22Rv1 (cell line): ENCODE results near the gene MAP3K9.

Source experiments
- H3K27ac ChIP-seq: fragments of 450-650 bp; 2 replicates; pipeline ENCODE4 v1.5.1; 2017
- ZFX ChIP-seq: fragments of 450-650 bp; IDR thresholded peaks from 2 replicates; pipeline ENCODE4 v1.6.1; 2017; ENCODE audit warnings: antibody characterized with exemption, borderline replicate concordance
- TF ChIP-seq, protein P1 (sequence below): fragments of 450-650 bp; IDR thresholded peaks from 2 replicates; pipeline ENCODE4 v1.5.1; 2017; ENCODE audit warnings: mild to moderate bottlenecking

The MAP3K9 gene

DNA sequence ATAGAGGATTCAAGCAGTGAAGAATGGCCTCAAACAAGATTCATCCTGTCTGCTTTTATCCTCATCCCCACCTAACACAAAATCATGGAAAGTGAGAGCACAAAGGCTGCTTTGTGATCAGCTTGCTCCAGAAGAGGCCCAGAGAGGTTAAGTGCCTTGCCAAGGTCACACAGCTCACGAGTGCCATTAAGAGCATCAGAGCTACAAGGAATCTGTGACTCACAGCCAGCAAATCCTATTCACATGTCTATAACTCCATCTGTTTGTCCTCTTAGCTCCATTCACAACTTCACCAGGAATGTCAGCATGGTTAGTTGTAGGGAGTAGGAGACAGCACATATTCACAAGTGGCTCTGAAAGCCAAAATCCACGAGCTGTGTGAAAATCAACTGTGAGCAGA lies 87.8 kb downstream of the MAP3K9 start:
- H3K27ac ChIP-seq, result no peak overlapping the region

DNA sequence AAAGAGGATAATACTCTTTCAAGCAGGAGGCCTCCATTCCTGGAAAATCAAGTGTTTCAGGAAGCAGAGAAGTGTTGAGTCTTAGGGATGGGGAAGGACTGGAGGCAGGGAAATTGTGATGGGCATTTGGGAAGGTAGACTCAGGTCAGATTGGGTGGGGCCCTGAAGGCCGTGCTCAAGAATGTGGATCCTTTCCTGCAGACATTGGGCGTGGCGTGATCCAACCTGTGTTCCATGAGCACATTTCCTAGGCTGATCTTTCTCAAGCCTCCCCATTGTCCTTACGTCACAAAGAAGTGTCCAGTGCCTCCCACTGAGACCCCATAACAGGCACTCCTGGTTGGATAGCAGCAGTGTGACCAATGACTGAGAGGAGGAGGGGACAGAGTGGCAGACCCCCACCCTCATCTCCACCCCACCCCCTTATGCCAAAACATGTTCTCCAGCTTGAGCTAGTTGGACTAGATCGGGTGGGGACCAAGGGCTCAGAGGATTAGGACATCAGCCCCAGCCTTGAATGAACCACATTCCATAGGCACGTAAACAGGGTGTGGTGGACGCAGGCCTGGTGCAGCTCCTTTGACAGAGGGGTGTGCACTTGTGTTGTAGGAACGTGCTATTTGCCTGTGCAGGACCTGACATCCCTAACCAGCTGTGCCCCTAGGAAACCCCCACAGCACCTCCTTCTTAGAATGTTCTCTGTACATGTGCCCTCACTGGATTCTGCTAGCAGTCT lies 90.8 kb downstream of the MAP3K9 start:
- TF ChIP-seq, protein P1, sequence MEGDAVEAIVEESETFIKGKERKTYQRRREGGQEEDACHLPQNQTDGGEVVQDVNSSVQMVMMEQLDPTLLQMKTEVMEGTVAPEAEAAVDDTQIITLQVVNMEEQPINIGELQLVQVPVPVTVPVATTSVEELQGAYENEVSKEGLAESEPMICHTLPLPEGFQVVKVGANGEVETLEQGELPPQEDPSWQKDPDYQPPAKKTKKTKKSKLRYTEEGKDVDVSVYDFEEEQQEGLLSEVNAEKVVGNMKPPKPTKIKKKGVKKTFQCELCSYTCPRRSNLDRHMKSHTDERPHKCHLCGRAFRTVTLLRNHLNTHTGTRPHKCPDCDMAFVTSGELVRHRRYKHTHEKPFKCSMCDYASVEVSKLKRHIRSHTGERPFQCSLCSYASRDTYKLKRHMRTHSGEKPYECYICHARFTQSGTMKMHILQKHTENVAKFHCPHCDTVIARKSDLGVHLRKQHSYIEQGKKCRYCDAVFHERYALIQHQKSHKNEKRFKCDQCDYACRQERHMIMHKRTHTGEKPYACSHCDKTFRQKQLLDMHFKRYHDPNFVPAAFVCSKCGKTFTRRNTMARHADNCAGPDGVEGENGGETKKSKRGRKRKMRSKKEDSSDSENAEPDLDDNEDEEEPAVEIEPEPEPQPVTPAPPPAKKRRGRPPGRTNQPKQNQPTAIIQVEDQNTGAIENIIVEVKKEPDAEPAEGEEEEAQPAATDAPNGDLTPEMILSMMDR, result no peak
- no peak overlapping the region for H3K27ac ChIP-seq

More for the DNA sequence above, 87.8 kb downstream of the MAP3K9 start:
- TF ChIP-seq, protein P1, result no peak
- no peak for TF ChIP-seq ZFX

DNA sequence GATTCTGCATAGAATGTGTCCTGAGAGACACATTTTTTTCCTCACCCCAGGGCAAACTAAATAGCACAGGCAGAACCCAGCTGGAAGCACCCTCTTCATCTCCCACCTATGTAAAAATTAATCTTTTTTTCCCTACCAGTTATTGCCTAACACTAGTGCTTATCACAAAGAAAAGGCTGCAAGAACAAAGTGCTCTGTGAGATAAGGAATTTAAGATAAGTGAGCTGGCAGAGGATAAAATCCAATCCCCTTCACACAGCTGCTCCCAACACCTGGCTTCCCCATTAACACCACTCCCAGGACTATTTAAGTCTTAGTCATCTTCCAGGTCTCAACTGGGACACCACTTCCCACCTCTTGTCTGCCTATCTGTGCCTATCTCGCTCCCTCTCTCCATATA lies 92.4 kb downstream of the MAP3K9 start:
- H3K27ac ChIP-seq, result no peak overlapping the region
- TF ChIP-seq, protein P1, result no peak
- no peak for TF ChIP-seq ZFX

DNA sequence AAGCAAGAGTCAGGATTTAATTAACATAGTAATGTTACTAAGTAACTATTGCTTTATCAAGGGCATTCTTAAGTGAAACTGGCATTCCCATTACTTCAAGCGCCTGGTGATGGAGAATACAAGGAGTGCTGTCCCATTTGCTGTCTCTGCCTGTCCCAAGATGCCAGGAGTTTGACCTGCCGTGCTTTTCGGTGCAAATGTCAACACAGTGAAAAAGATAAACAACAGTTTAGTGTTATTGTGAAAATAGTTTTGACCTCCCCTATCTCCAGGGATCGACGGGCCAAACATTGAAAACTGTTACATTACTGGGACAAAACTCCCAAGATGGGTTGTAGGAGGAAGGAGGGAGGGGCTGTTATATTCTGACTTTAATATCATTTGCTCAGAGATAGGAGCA lies 92.8 kb downstream of the MAP3K9 start:
- H3K27ac ChIP-seq, result no peak overlapping the region
- TF ChIP-seq ZFX, result no peak
- TF ChIP-seq, protein P1, result no peak

DNA sequence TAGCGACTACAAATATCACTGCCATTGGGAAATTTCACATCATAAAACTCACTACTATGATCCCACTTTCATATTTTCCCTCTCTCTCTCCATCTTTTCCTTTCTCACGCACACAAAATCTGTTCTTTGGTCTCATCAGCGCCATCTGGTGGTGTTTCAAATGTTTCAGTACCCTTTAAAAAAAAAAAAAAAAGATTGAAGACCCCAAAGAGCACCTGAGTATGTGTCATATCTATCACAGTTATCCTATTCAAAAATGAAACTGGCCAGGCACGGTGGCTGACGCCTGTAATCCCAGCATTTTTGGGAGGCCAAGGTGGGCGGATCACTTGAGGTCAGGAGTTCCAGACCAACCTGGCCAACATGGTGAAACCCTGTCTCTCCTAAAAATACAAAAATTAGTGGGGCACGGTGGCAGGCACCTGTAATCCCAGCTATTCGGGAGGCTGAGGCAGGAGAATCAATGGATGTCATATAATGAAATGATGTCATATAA lies 95.2 kb downstream of the MAP3K9 start:
- no peak overlapping the region for H3K27ac ChIP-seq
- TF ChIP-seq ZFX, result no peak
- TF ChIP-seq, protein P1, result peak; percentile 82

DNA sequence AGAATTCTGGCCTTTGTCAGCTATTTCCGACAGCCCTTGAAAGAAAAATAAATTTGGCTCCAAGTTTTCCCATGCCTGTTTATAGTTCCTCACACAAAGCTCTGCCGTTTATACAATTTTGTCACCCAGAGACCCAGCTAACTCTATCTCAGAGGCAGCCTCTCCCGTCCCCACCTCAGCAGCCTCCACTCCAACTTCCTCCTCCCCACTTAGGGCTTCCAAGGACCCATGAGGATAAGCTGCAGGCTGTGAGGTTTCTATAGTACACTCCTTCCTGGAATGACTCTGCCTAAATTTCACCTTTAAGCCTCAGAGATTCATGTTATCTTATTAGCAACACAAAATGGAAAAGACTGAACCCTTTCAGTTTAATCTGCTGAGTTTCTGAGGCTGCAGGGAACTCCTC lies 95.8 kb downstream of the MAP3K9 start:
- H3K27ac ChIP-seq, result no peak overlapping the region
- TF ChIP-seq ZFX, result no peak
- TF ChIP-seq, protein P1, result no peak

DNA sequence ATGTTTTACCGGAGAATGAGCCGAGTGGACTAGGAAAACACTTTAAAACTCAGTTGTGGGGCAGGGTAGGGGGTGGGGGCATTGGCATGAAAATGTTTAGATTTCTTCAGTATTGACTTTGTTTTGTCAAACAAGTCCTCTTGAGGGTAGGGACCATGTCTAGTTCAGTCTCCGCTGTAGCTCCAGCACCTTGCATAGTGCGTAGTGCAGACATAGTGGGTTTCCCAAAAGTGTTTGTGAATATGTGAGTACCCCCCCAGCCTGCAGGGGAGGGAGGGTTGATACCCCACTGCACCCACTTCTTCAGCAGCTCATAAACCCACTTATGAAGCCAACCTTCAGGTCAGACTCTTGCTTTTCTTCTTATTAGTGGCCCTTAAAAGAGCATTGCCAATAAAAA lies 96.2 kb downstream of the MAP3K9 start:
- H3K27ac ChIP-seq, result no peak overlapping the region
- TF ChIP-seq ZFX, result no peak
- TF ChIP-seq, protein P1, result no peak
